H1 (cell line): ENCODE data around the gene WASL. TPM values are rescaled to one million over a fixed set of nuclear protein-coding genes. Genes with fewer than 3 reads are reported as not detected.

ENCODE experiments used
- BCL11A ChIP-seq, 2 experiments: IDR thresholded peaks; one replicate each; pipeline ENCODE4 v1.6.1; 2011; ENCODE audit warnings: low read depth in 2 of 2, low read length in 2 of 2, mild to moderate bottlenecking in 2 of 2
- NANOG ChIP-seq: IDR thresholded peaks from 2 replicates; pipeline ENCODE4 v1.6.1; 2011; ENCODE audit warnings: low read length, low read depth, mild to moderate bottlenecking, inconsistent platforms; ENCODE audit not compliant: insufficient read depth, poor library complexity, severe bottlenecking
- RBBP5 ChIP-seq: IDR thresholded peaks from 2 replicates; pipeline ENCODE4 v1.7.1; 2012; ENCODE audit warnings: low read depth, mild to moderate bottlenecking, inconsistent platforms, low read length, moderate library complexity, borderline replicate concordance
- SIX5 ChIP-seq: IDR thresholded peaks from 2 replicates; pipeline ENCODE4 v1.6.1; 2011; ENCODE audit warnings: mild to moderate bottlenecking, low read depth, low read length
- polyA plus RNA-seq, 7 experiments: library from polyadenylated mRNA; depleted of rRNA in 3 of 7; stranded (reverse) in 5 of 7; unstranded in 2 of 7; fragments of >200 nt in 5 of 7; fragments of 200-250 nt in 2 of 7; gene quantifications; 1 replicate in 5 of 7; 2 replicates in 1 of 7; 4 replicates in 1 of 7; pipeline versions ENCODE4 v1.2.1 to v1.2.3, GENCODE V29; 2011 to 2013; ENCODE audit warnings: missing spikeins in 2 of 7, mixed read lengths in 2 of 7
- total RNA-seq: library from RNA; stranded (reverse); fragmentation: NEBNext Ultra II Directional; extraction: Animal tissue kit (Norgen Biotek cat#: 25700); gene quantifications from 2 replicates; pipeline ENCODE4 v1.2.1, GENCODE V29; 2021
- TF ChIP-seq, protein P1 (sequence below), 3 experiments: IDR thresholded peaks; 1 replicate in 2 of 3; 2 replicates in 1 of 3; pipeline versions ENCODE4 v1.5.1 to v1.6.1; 2011; ENCODE audit warnings: low read length in 3 of 3, mild to moderate bottlenecking in 3 of 3, inconsistent platforms in 2 of 3, low read depth in 1 of 3, moderate library complexity in 1 of 3; ENCODE audit not compliant: insufficient read depth in 1 of 3; ENCODE audit errors: control extremely low read depth in 1 of 3
- TF ChIP-seq, protein P2 (sequence below): IDR thresholded peaks from 2 replicates; pipeline ENCODE4 v1.6.1; 2011; ENCODE audit warnings: low read length, improper control_type of control experiment

WASL gene
- total and polyA plus RNA-seq, 2 of the 8 experiments (the other 6 are each of a cell fraction or from before 2014, with no cell fraction given), result 7.7 to 38.9 TPM

DNA sequence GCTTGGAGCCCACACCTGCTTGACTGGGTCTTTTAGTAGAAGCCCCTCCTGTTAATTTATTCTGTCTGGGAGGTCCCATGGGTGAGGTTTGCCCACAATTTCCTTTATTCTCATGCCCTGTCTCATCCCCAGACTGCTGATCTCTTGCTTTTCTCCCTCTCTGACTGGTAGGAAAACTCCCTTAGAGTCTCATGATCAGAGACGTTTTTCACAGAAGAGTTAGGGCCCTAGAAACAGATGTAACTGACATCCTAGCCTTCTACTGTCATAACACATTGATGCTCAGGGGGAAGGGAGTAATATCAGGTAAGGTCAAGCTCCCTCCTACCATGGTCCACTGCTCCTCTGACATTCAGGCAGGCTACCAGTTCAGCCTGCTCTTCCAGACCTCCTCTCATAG lies 43.7 kb upstream of the WASL start (continued):
- TF ChIP-seq, protein P1, sequence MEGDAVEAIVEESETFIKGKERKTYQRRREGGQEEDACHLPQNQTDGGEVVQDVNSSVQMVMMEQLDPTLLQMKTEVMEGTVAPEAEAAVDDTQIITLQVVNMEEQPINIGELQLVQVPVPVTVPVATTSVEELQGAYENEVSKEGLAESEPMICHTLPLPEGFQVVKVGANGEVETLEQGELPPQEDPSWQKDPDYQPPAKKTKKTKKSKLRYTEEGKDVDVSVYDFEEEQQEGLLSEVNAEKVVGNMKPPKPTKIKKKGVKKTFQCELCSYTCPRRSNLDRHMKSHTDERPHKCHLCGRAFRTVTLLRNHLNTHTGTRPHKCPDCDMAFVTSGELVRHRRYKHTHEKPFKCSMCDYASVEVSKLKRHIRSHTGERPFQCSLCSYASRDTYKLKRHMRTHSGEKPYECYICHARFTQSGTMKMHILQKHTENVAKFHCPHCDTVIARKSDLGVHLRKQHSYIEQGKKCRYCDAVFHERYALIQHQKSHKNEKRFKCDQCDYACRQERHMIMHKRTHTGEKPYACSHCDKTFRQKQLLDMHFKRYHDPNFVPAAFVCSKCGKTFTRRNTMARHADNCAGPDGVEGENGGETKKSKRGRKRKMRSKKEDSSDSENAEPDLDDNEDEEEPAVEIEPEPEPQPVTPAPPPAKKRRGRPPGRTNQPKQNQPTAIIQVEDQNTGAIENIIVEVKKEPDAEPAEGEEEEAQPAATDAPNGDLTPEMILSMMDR (IDR thresholded peaks at IDR 0.05; ENCODE audit: control extremely low read depth in 1 of 3, insufficient read depth in 1 of 3, low read depth in 1 of 3, low read length in 3 of 3), result no peak
- TF ChIP-seq RBBP5, result no peak
- TF ChIP-seq BCL11A (IDR thresholded peaks at IDR 0.05; ENCODE audit: low read depth in 2 of 2, low read length in 2 of 2), result no peak
- TF ChIP-seq SIX5, result no peak
- TF ChIP-seq NANOG, result no peak
- TF ChIP-seq, protein P2, sequence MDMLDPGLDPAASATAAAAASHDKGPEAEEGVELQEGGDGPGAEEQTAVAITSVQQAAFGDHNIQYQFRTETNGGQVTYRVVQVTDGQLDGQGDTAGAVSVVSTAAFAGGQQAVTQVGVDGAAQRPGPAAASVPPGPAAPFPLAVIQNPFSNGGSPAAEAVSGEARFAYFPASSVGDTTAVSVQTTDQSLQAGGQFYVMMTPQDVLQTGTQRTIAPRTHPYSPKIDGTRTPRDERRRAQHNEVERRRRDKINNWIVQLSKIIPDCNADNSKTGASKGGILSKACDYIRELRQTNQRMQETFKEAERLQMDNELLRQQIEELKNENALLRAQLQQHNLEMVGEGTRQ, result no peak
